Renal cortex interstitium (tissue), 11 donors: Measurements from ENCODE around the gene CRYGN. TPM values are rescaled to one million over a fixed set of nuclear protein-coding genes. Genes with fewer than 3 reads are reported as not detected.

Source experiments
- DNase-seq, 11 donors: peaks; one replicate each; pipeline ENCODE4 v3.0.0-alpha.2; 2013; ENCODE audit warnings: low read depth in 9 of 11, low spot score in 4 of 11; ENCODE audit errors: extremely low read depth in 1 of 11
- polyA plus RNA-seq, 3 donors: library from polyadenylated mRNA; unstranded; fragments of 120-200 nt; gene quantifications; one replicate each; pipeline ENCODE4 v1.2.1, GENCODE V29; 2013; ENCODE audit not compliant: insufficient read length in 3 of 3

CRYGN gene
- polyA plus RNA-seq, 3 donors = 3.5 to 5.6 (median 3.6) TPM

DNA sequence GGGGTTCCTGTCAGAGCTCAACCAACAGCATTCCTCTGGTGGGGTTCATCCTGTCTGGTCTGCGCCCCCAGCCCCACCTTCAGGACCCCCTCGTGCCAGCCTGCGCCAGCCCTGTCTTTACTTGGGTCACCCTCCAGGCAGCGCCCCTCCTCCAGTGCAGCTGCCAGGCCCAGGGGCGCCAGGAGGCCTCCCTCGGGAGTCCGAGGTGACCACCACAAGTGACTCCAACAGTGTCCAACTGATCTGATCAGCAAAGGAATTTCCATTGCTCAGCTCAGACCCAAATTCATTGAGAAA lies 40.7 kb downstream of the CRYGN start:
- DNase-seq = no peak

GRCh38 chr7:151398446-151399304 lies 41.3 kb downstream of the CRYGN start:
- no peak for DNase-seq

- DNase-seq = no peak
Measured at GRCh38 chr7:151397026-151397425, 42.9 kb downstream of the CRYGN start.

GRCh38 chr7:151396328-151396970 lies 43.5 kb downstream of the CRYGN start:
- no peak for DNase-seq

- DNase-seq = no peak
Measured at GRCh38 chr7:151395036-151395367, 44.9 kb downstream of the CRYGN start.

DNA sequence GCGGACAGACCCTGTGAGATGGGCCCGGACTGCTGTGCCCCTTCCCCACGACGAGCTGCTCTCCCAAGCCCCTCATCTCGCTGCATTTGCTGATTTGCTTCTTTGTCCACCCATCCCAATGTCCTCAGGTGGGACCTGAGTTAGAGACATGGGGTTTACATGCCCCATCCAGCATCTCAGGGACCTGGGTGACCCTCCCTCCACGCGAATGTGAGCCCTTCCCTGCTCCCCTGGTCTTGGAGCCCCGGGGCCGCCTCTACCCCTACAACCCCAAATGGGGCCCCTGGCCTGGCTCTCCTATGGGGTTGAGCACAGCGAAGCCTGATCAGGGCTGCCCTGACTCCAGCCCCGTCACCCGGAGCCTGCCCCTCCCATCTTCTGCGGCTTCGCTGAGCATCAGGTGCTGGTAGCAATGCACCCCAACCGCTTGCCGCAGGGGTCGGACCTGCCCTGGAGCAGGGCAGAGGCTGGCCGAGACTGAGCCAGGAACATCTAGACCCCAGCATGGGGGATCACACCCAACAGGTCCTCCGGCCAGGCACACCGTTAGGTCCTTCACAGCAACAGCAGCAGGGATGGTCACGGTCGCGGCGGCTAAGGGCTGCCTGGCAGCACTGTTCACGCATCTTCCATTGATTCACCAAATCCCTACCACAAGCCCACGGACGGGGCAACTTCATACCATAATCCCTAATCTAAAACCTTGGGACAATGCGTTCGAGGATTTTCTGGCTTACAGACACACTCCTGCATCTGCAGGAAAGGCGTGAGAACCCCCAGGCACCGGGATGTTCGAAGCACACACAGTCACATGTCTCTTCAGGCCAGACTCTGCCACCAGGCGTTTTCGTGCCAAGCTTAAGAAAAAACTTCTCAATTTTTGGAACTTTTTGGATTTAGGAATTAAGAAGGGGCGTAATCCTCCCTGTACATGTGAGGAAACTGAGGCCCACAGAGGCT lies 45.6 kb downstream of the CRYGN start:
- no peak for DNase-seq

GRCh38 chr7:151393031-151393977 lies 46.6 kb downstream of the CRYGN start:
- no peak for DNase-seq

DNA sequence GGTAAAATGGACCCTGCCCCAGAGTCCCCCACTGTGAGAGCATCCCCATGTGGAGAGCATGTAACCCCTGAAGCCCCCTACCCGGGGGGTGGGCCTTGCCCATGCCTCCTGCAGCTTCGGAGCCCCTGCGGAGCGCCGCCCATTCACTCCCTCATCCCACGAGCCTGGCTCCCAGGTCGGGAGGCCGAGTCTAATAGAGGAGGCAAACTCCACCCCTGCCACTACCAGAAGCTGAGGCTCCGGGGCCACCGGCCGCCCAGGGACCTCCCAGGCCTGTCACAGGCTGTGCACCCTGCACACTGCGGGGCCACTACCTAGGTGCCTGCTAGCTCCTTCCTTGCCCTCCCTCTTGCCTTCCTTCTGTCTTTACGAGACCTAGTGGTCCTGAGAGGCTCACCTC lies 47.5 kb downstream of the CRYGN start:
- DNase-seq = no peak

GRCh38 chr7:151392002-151392401 lies 47.9 kb downstream of the CRYGN start:
- DNase-seq = no peak

- DNase-seq = no peak
Measured at GRCh38 chr7:151391358-151391730, 48.6 kb downstream of the CRYGN start.

DNA sequence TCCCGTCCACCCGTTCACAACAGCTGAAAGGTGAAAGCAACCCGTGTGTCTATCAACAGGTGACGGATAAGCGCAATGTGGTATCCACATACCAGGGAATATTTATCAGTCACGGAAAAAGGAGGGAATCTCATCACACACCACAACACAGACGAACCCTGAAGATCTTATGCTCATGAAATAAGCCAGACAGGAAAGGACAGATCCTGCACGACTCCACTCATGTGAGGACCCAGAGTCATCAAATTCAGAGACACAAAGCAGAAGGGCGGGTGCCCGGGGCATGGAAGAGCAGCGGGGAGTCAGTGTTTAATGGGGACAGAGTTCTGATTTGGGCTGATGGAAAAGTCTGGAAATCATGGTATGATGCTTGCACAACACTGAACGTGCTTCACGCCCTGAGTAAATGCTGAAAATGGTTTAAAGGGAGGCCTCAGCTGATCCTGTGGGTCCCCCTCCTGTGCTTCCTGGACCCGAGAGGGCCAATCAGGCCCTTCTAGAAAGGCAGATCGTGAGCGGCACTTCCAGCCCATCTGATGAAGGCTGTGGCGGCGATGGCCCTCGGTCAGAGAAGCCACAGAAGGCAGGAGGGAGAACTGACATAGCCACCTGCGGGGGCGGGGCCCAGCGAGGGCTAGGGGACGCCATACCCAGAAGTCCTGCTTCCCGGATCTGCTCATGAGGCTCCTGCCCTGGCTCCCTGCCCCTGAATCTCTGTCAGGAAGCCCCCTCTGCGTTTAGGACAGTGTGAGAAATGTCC lies 49.2 kb downstream of the CRYGN start:
- no peak for DNase-seq

GRCh38 chr7:151389768-151390597 lies 50.0 kb downstream of the CRYGN start:
- no peak for DNase-seq

GRCh38 chr7:151389096-151389767 lies 50.7 kb downstream of the CRYGN start:
- DNase-seq = no peak

DNA sequence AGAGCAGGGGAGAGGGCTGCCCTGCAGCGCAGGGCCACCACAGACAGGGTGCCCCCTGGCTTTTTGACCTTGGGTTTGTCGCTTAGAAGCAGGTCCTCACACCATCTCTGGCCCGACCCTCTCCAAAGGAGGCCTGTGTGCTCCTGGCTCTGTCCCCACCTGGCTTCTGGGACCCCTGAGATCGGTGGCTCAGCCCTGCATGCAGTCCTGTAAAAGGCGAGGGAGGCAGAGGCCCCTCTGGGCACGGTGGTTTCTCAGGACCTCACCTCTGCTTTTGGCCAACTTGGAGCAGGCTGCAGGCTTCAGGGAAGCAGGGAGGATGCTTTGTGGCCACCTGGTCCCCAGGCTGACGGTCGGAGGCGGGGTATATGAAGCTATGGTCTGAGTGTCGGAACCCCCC lies 51.5 kb downstream of the CRYGN start:
- no peak for DNase-seq

GRCh38 chr7:151388007-151388297 lies 52.0 kb downstream of the CRYGN start:
- DNase-seq = no peak

GRCh38 chr7:151387161-151388006 lies 52.6 kb downstream of the CRYGN start:
- no peak for DNase-seq
